ENCODE results near the gene RBM19.

The RBM19 gene

GRCh38 chr12:113899561-113900471 is 66.3 kb downstream of the RBM19 start:
- no peak for TF ChIP-seq JUND (IDR thresholded peaks at IDR 0.05; ENCODE audit: low read depth)
- in situ Hi-C loops (cut with HindIII; ENCODE audit: low pct_unique_long_range_greater_than_20kb, low sequenced_read_pairs) = no loop called here

GRCh38 chr12:113899042-113899560 is 67.0 kb downstream of the RBM19 start:
- no peak for DNase-seq (ENCODE audit: low read depth in 1 of 2, low spot score in 1 of 2)
- TF ChIP-seq JUND (IDR thresholded peaks at IDR 0.05; ENCODE audit: low read depth) = no peak
- in situ Hi-C loops (cut with HindIII; ENCODE audit: low pct_unique_long_range_greater_than_20kb, low sequenced_read_pairs) = no loop called here

More at GRCh38 chr12:113899561-113900471, 66.3 kb downstream of the RBM19 start:
- DNase-seq (ENCODE audit: low read depth in 1 of 2, low spot score in 1 of 2) = no peak

GRCh38 chr12:113898466-113898865 is 67.7 kb downstream of the RBM19 start:
- no peak for TF ChIP-seq JUND (IDR thresholded peaks at IDR 0.05; ENCODE audit: low read depth)
- DNase-seq (ENCODE audit: low read depth in 1 of 2, low spot score in 1 of 2) = no peak
- in situ Hi-C loops (cut with HindIII; ENCODE audit: low pct_unique_long_range_greater_than_20kb, low sequenced_read_pairs) = no loop called here

- in situ Hi-C loops (cut with HindIII; ENCODE audit: low pct_unique_long_range_greater_than_20kb, low sequenced_read_pairs) = no loop called here
- no peak for TF ChIP-seq JUND (IDR thresholded peaks at IDR 0.05; ENCODE audit: low read depth)
Measured at GRCh38 chr12:113897406-113897805, 68.7 kb downstream of the RBM19 start.

GRCh38 chr12:113896841-113897240 is 69.3 kb downstream of the RBM19 start:
- DNase-seq (ENCODE audit: low read depth in 1 of 2, low spot score in 1 of 2) = no peak
- in situ Hi-C loops (cut with HindIII; ENCODE audit: low pct_unique_long_range_greater_than_20kb, low sequenced_read_pairs) = no loop called here
- no peak for TF ChIP-seq JUND (IDR thresholded peaks at IDR 0.05; ENCODE audit: low read depth)

More at GRCh38 chr12:113897406-113897805, 68.7 kb downstream of the RBM19 start:
- no peak for DNase-seq (ENCODE audit: low read depth in 1 of 2, low spot score in 1 of 2)

GRCh38 chr12:113896194-113896593 is 69.9 kb downstream of the RBM19 start:
- in situ Hi-C loops (cut with HindIII; ENCODE audit: low pct_unique_long_range_greater_than_20kb, low sequenced_read_pairs) = no loop called here
- no peak for DNase-seq (ENCODE audit: low read depth in 1 of 2, low spot score in 1 of 2)
- no peak for TF ChIP-seq JUND (IDR thresholded peaks at IDR 0.05; ENCODE audit: low read depth)

- in situ Hi-C loops (cut with HindIII; ENCODE audit: low pct_unique_long_range_greater_than_20kb, low sequenced_read_pairs) = no loop called here
- no peak for TF ChIP-seq JUND (IDR thresholded peaks at IDR 0.05; ENCODE audit: low read depth)
- no peak for DNase-seq (ENCODE audit: low read depth in 1 of 2, low spot score in 1 of 2)
Measured at GRCh38 chr12:113895176-113895575, 70.9 kb downstream of the RBM19 start.

GRCh38 chr12:113894697-113895096 is 71.4 kb downstream of the RBM19 start:
- DNase-seq (ENCODE audit: low read depth in 1 of 2, low spot score in 1 of 2) = no peak
- no peak for TF ChIP-seq JUND (IDR thresholded peaks at IDR 0.05; ENCODE audit: low read depth)
- in situ Hi-C loops (cut with HindIII; ENCODE audit: low pct_unique_long_range_greater_than_20kb, low sequenced_read_pairs) = no loop called here

GRCh38 chr12:113893221-113893620 is 72.9 kb downstream of the RBM19 start:
- TF ChIP-seq JUND (IDR thresholded peaks at IDR 0.05; ENCODE audit: low read depth) = no peak
- in situ Hi-C loops (cut with HindIII; ENCODE audit: low pct_unique_long_range_greater_than_20kb, low sequenced_read_pairs) = no loop called here

GRCh38 chr12:113892556-113892955 is 73.6 kb downstream of the RBM19 start:
- in situ Hi-C loops (cut with HindIII; ENCODE audit: low pct_unique_long_range_greater_than_20kb, low sequenced_read_pairs) = no loop called here

More at GRCh38 chr12:113893221-113893620, 72.9 kb downstream of the RBM19 start:
- DNase-seq (ENCODE audit: low read depth in 1 of 2, low spot score in 1 of 2) = no peak

GRCh38 chr12:113891739-113892520 is 74.2 kb downstream of the RBM19 start:
- no peak for DNase-seq (ENCODE audit: low read depth in 1 of 2, low spot score in 1 of 2)
- TF ChIP-seq JUND (IDR thresholded peaks at IDR 0.05; ENCODE audit: low read depth) = no peak
- in situ Hi-C loops (cut with HindIII; ENCODE audit: low pct_unique_long_range_greater_than_20kb, low sequenced_read_pairs) = no loop called here

More at GRCh38 chr12:113892556-113892955, 73.6 kb downstream of the RBM19 start:
- TF ChIP-seq JUND (IDR thresholded peaks at IDR 0.05; ENCODE audit: low read depth) = no peak
- no peak for DNase-seq (ENCODE audit: low read depth in 1 of 2, low spot score in 1 of 2)

- TF ChIP-seq JUND (IDR thresholded peaks at IDR 0.05; ENCODE audit: low read depth) = no peak
- in situ Hi-C loops (cut with HindIII; ENCODE audit: low pct_unique_long_range_greater_than_20kb, low sequenced_read_pairs) = no loop called here
- DNase-seq (ENCODE audit: low read depth in 1 of 2, low spot score in 1 of 2) = no peak
Measured at GRCh38 chr12:113891167-113891692, 74.9 kb downstream of the RBM19 start.
